ENCODE results near the gene PDIA5.

PDIA5 gene

DNA sequence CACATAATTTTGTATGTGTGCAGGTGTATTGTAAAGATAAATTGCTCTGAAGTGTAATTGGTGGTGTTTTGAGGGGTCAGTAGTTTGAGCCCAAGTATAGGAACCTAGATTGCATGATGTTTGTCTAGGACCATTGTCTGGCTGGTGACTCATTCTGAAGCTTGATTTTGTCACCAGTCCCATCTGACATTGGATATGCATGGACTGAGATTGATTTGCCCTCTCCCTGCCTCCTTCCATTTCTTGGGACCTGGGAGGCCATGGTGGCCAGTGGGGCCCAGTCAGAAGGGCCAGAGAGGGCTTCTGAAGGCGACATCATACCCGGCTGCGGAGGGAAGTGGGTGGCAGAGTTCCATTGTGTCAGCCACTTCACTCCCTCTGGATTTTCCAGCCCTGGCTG is 62.3 kb downstream of the PDIA5 start:
- Histone ChIP-seq H3K79me2 (ENCODE audit: insufficient read depth, low read length) (no peaks in the 10 kb centered on the region), H3K27me3 (ENCODE audit: insufficient read depth, low read length, poor library complexity, severe bottlenecking) (no peaks in the 10 kb centered on the region), H3K4me1 (ENCODE audit: insufficient read depth, low read length, poor library complexity, severe bottlenecking) (no peaks in the 10 kb centered on the region), H3K9me3 (ENCODE audit: insufficient read depth, low read depth, low read length) (no peaks in the 10 kb centered on the region), H3K4me2 (ENCODE audit: low read depth, low read length, poor library complexity, severe bottlenecking) (no peak overlapping the region), H3F3A (ENCODE audit: low read depth) (no peaks in the 10 kb centered on the region), H3K36me3 (ENCODE audit: insufficient read depth, low read length) (peaks cover 94% of the 10 kb centered on the region; the same call in 1 of the 2 replicates), H2AFZ (ENCODE audit: low read length) (no peak overlapping the region), H3K4me3 (ENCODE audit: low read length, poor library complexity, severe bottlenecking) (no peak overlapping the region), H3K9me2 (replicated peaks; ENCODE audit: low read depth, low read length) (no peaks in the 10 kb centered on the region), H3K9ac (ENCODE audit: low read depth, low read length, poor library complexity, severe bottlenecking) (no peak overlapping the region), H4K20me1 (ENCODE audit: insufficient read depth, low read length, poor library complexity, severe bottlenecking) (no peaks in the 10 kb centered on the region)
- TF ChIP-seq EZH2phosphoT487 (IDR thresholded peaks at IDR 0.05; ENCODE audit: borderline replicate concordance) = no peak
- TF ChIP-seq, protein P1, sequence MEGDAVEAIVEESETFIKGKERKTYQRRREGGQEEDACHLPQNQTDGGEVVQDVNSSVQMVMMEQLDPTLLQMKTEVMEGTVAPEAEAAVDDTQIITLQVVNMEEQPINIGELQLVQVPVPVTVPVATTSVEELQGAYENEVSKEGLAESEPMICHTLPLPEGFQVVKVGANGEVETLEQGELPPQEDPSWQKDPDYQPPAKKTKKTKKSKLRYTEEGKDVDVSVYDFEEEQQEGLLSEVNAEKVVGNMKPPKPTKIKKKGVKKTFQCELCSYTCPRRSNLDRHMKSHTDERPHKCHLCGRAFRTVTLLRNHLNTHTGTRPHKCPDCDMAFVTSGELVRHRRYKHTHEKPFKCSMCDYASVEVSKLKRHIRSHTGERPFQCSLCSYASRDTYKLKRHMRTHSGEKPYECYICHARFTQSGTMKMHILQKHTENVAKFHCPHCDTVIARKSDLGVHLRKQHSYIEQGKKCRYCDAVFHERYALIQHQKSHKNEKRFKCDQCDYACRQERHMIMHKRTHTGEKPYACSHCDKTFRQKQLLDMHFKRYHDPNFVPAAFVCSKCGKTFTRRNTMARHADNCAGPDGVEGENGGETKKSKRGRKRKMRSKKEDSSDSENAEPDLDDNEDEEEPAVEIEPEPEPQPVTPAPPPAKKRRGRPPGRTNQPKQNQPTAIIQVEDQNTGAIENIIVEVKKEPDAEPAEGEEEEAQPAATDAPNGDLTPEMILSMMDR (conservative IDR thresholded peaks at IDR 0.05; ENCODE audit: low read length) = no peak

- Histone ChIP-seq H3K4me1 (ENCODE audit: insufficient read depth, low read length, poor library complexity, severe bottlenecking) (no peaks in the 10 kb centered on the region), H3K9me2 (replicated peaks; ENCODE audit: low read depth, low read length) (no peaks in the 10 kb centered on the region), H3K9ac (ENCODE audit: low read depth, low read length, poor library complexity, severe bottlenecking) (no peak overlapping the region), H3F3A (ENCODE audit: low read depth) (no peaks in the 10 kb centered on the region), H3K4me2 (ENCODE audit: low read depth, low read length, poor library complexity, severe bottlenecking) (no peak overlapping the region), H3K27me3 (ENCODE audit: insufficient read depth, low read length, poor library complexity, severe bottlenecking) (no peaks in the 10 kb centered on the region), H3K9me3 (ENCODE audit: insufficient read depth, low read depth, low read length) (no peaks in the 10 kb centered on the region), H2AFZ (ENCODE audit: low read length) (no peak overlapping the region), H3K79me2 (ENCODE audit: insufficient read depth, low read length) (no peaks in the 10 kb centered on the region), H3K4me3 (ENCODE audit: low read length, poor library complexity, severe bottlenecking) (no peak overlapping the region), H4K20me1 (ENCODE audit: insufficient read depth, low read length, poor library complexity, severe bottlenecking) (no peaks in the 10 kb centered on the region), H3K36me3 (ENCODE audit: insufficient read depth, low read length) (peaks cover 94% of the 10 kb centered on the region; the same call in 1 of the 2 replicates)
- TF ChIP-seq, protein P1 (conservative IDR thresholded peaks at IDR 0.05; ENCODE audit: low read length) = no peak
- no peak for TF ChIP-seq EZH2phosphoT487 (IDR thresholded peaks at IDR 0.05; ENCODE audit: borderline replicate concordance)
Observed at GRCh38 chr3:123129532-123129931, 62.7 kb downstream of the PDIA5 start.

GRCh38 chr3:123130079-123130750 is 63.4 kb downstream of the PDIA5 start:
- H3K79me2 ChIP-seq (ENCODE audit: insufficient read depth, low read length) = no peaks in the 10 kb centered on the region
- no peaks in the 10 kb centered on the region for H3K4me1 ChIP-seq (ENCODE audit: insufficient read depth, low read length, poor library complexity, severe bottlenecking)
- H2AFZ ChIP-seq (ENCODE audit: low read length) = no peak overlapping the region
- H3F3A ChIP-seq (ENCODE audit: low read depth) = no peaks in the 10 kb centered on the region
- H4K20me1 ChIP-seq (ENCODE audit: insufficient read depth, low read length, poor library complexity, severe bottlenecking) = no peaks in the 10 kb centered on the region
- no peak overlapping the region for H3K9ac ChIP-seq (ENCODE audit: low read depth, low read length, poor library complexity, severe bottlenecking)
- H3K4me2 ChIP-seq (ENCODE audit: low read depth, low read length, poor library complexity, severe bottlenecking) = no peak overlapping the region
- no peaks in the 10 kb centered on the region for H3K9me3 ChIP-seq (ENCODE audit: insufficient read depth, low read depth, low read length)
- H3K36me3 ChIP-seq (ENCODE audit: insufficient read depth, low read length) = peaks cover 94% of the 10 kb centered on the region; the same call in 1 of the 2 replicates
- no peaks in the 10 kb centered on the region for H3K27me3 ChIP-seq (ENCODE audit: insufficient read depth, low read length, poor library complexity, severe bottlenecking)
- no peaks in the 10 kb centered on the region for H3K9me2 ChIP-seq (replicated peaks; ENCODE audit: low read depth, low read length)
- no peak for TF ChIP-seq EZH2phosphoT487 (IDR thresholded peaks at IDR 0.05; ENCODE audit: borderline replicate concordance)
- TF ChIP-seq, protein P1 (conservative IDR thresholded peaks at IDR 0.05; ENCODE audit: low read length) = no peak
- no peak overlapping the region for H3K4me3 ChIP-seq (ENCODE audit: low read length, poor library complexity, severe bottlenecking)

All from Loucy (cell line).